Iris pigment epithelial cell (primary cell): ENCODE measurements around the gene GOLIM4.
"Not testable (repeated sequence)": the region's sequence is repeated elsewhere in the genome, so short reads cannot be mapped to it uniquely, and the experiment has no call there.

Experiments
- DNase-seq: peaks from one replicate; pipeline ENCODE4 v3.0.0-alpha.2; 2011; ENCODE audit warnings: low read depth

GOLIM4 gene

GRCh38 chr3:168073842-168074605 lies 21.7 kb downstream of the GOLIM4 start:
- no peak for DNase-seq

- no peak for DNase-seq
Observed at GRCh38 chr3:168072323-168072650, 23.4 kb downstream of the GOLIM4 start.

- peak; percentile 96 for DNase-seq
Observed at GRCh38 chr3:168071591-168072322, 24.0 kb downstream of the GOLIM4 start.

- DNase-seq: no peak
Observed at GRCh38 chr3:168070919-168071318, 24.8 kb downstream of the GOLIM4 start.

- no peak for DNase-seq
Observed at GRCh38 chr3:168068346-168068745, 27.4 kb downstream of the GOLIM4 start.

- DNase-seq: no peak
Observed at GRCh38 chr3:168066882-168067281, 28.8 kb downstream of the GOLIM4 start.

GRCh38 chr3:168065569-168065968 lies 30.2 kb downstream of the GOLIM4 start:
- DNase-seq: no peak

- DNase-seq: no peak
Observed at GRCh38 chr3:168063122-168063521, 32.6 kb downstream of the GOLIM4 start.

GRCh38 chr3:168062679-168063078 lies 33.0 kb downstream of the GOLIM4 start:
- no peak for DNase-seq

GRCh38 chr3:168061332-168061996 lies 34.3 kb downstream of the GOLIM4 start:
- DNase-seq: no peak

- no peak for DNase-seq
Observed at GRCh38 chr3:168060317-168060716, 35.4 kb downstream of the GOLIM4 start.

- DNase-seq: no peak
Observed at GRCh38 chr3:168058481-168058880, 37.2 kb downstream of the GOLIM4 start.

GRCh38 chr3:168056398-168057230 lies 39.1 kb downstream of the GOLIM4 start:
- DNase-seq: not testable (repeated sequence)

- no peak for DNase-seq
Observed at GRCh38 chr3:168054447-168054846, 41.3 kb downstream of the GOLIM4 start.

- DNase-seq: no peak
Observed at GRCh38 chr3:168053115-168053514, 42.6 kb downstream of the GOLIM4 start.

GRCh38 chr3:168052515-168052914 lies 43.2 kb downstream of the GOLIM4 start:
- no peak for DNase-seq

GRCh38 chr3:168051531-168052471 lies 43.9 kb downstream of the GOLIM4 start:
- peak; percentile 70 for DNase-seq

GRCh38 chr3:168051070-168051469 lies 44.7 kb downstream of the GOLIM4 start:
- DNase-seq: no peak

- peak; percentile 79 for DNase-seq
Observed at GRCh38 chr3:168049367-168049974, 46.3 kb downstream of the GOLIM4 start.
